H9 (cell line): ENCODE results near the gene CYP27C1. TPM values are rescaled to one million over a fixed set of nuclear protein-coding genes. Genes with fewer than 3 reads are reported as not detected.

Experiments
- DNase-seq: peaks from one replicate; pipeline ENCODE4 v3.0.0-alpha.2; 2017
- H2AFZ ChIP-seq: one replicate; pipeline ENCODE4 v1.6.1; 2013; ENCODE audit warnings: mild to moderate bottlenecking, low read length, control low read depth, moderate library complexity
- H2AK5ac ChIP-seq: 2 replicates; pipeline ENCODE4 v1.6.1; 2013; ENCODE audit warnings: low read length, control low read depth, mixed read lengths; ENCODE audit not compliant: insufficient read length
- H2BK120ac ChIP-seq: one replicate; pipeline ENCODE4 v1.6.1; 2013; ENCODE audit warnings: low read depth, mild to moderate bottlenecking, low read length, control low read depth, inconsistent platforms; ENCODE audit not compliant: poor library complexity, severe bottlenecking
- H2BK12ac ChIP-seq: 2 replicates; pipeline ENCODE4 v1.6.1; 2013; ENCODE audit warnings: low read length, control low read depth, mixed read lengths, low read depth; ENCODE audit not compliant: insufficient read length
- H2BK15ac ChIP-seq: 2 replicates; pipeline ENCODE4 v1.6.1; 2013; ENCODE audit warnings: low read depth, low read length, control low read depth
- H2BK20ac ChIP-seq: one replicate; pipeline ENCODE4 v1.6.1; 2013; ENCODE audit warnings: low read depth, mild to moderate bottlenecking, low read length, control low read depth, inconsistent platforms; ENCODE audit not compliant: poor library complexity, severe bottlenecking
- H2BK5ac ChIP-seq: 2 replicates; pipeline ENCODE4 v1.6.1; 2013; ENCODE audit warnings: low read length, control low read depth, mixed read lengths; ENCODE audit not compliant: insufficient read length
- H3K14ac ChIP-seq: 2 replicates; pipeline ENCODE4 v1.6.1; 2013; ENCODE audit warnings: low read length, control low read depth; ENCODE audit not compliant: insufficient read depth
- H3K18ac ChIP-seq: 2 replicates; pipeline ENCODE4 v1.6.1; 2013; ENCODE audit warnings: low read depth, mild to moderate bottlenecking, mixed read lengths, low read length, control low read depth; ENCODE audit not compliant: insufficient read length
- H3K23ac ChIP-seq: 2 replicates; pipeline ENCODE4 v1.6.1; 2013; ENCODE audit warnings: low read length, control low read depth, mixed read lengths, low read depth; ENCODE audit not compliant: insufficient read length
- H3K23me2 ChIP-seq: 2 replicates; pipeline ENCODE4 v1.6.1; 2013; ENCODE audit warnings: low read depth, mild to moderate bottlenecking, mixed read lengths, low read length, control low read depth; ENCODE audit not compliant: insufficient read length, poor library complexity, severe bottlenecking
- H3K27ac ChIP-seq: 2 replicates; pipeline ENCODE4 v1.5.1; 2013; ENCODE audit warnings: low read length, control low read depth, mixed read lengths, low read depth; ENCODE audit not compliant: insufficient read length
- H3K27me3 ChIP-seq: 2 replicates; pipeline ENCODE4 v1.6.1; 2013; ENCODE audit warnings: low read length, control low read depth, inconsistent platforms; ENCODE audit not compliant: insufficient read depth
- H3K4ac ChIP-seq: 2 replicates; pipeline ENCODE4 v1.6.1; 2013; ENCODE audit warnings: low read depth, mild to moderate bottlenecking, control low read depth, inconsistent platforms, low read length, moderate library complexity
- H3K4me1 ChIP-seq: 2 replicates; pipeline ENCODE4 v1.6.1; 2013; ENCODE audit warnings: low read length, control low read depth, inconsistent platforms; ENCODE audit not compliant: insufficient read depth
- H3K4me2 ChIP-seq: 2 replicates; pipeline ENCODE4 v1.6.1; 2013; ENCODE audit warnings: low read length, control low read depth, mixed read lengths; ENCODE audit not compliant: insufficient read length, insufficient read depth
- H3K56ac ChIP-seq: 2 replicates; pipeline ENCODE4 v1.6.1; 2013; ENCODE audit warnings: low read depth, mild to moderate bottlenecking, mixed read lengths, low read length, control low read depth; ENCODE audit not compliant: insufficient read length
- H3K79me1 ChIP-seq: 2 replicates; pipeline ENCODE4 v1.6.1; 2013; ENCODE audit warnings: low read depth, mild to moderate bottlenecking, moderate library complexity, low read length, control low read depth, inconsistent platforms; ENCODE audit not compliant: insufficient read depth, poor library complexity, severe bottlenecking
- H3K79me2 ChIP-seq: 2 replicates; pipeline ENCODE4 v1.6.1; 2013; ENCODE audit warnings: low read length, control low read depth, inconsistent platforms; ENCODE audit not compliant: insufficient read depth
- H3K9ac ChIP-seq: 2 replicates; pipeline ENCODE4 v1.6.1; 2013; ENCODE audit warnings: low read length, control low read depth, mixed read lengths; ENCODE audit not compliant: insufficient read length; ENCODE audit errors: extremely low read depth
- H3K9me3 ChIP-seq: one replicate; pipeline ENCODE4 v1.6.1; 2013; ENCODE audit warnings: low read depth, low read length, inconsistent platforms; ENCODE audit not compliant: control insufficient read depth
- H3T11ph ChIP-seq: one replicate; pipeline ENCODE4 v1.6.1; 2013; ENCODE audit warnings: mild to moderate bottlenecking, low read length, control low read depth, inconsistent platforms
- H4K20me1 ChIP-seq: one replicate; pipeline ENCODE4 v1.6.1; 2013; ENCODE audit not compliant: control insufficient read depth, insufficient read length, insufficient read depth
- H4K5ac ChIP-seq: 2 replicates; pipeline ENCODE4 v1.6.1; 2013; ENCODE audit warnings: low read depth, mild to moderate bottlenecking, mixed read lengths, low read length, control low read depth; ENCODE audit not compliant: insufficient read length
- H4K8ac ChIP-seq: replicated peaks from 2 replicates; pipeline ENCODE4 v1.6.1; 2013; ENCODE audit warnings: low read length, control low read depth, mixed read lengths, low read depth; ENCODE audit not compliant: insufficient read length
- H4K91ac ChIP-seq: 2 replicates; pipeline ENCODE4 v1.6.1; 2013; ENCODE audit warnings: low read depth, mild to moderate bottlenecking, moderate library complexity, mixed read lengths, low read length, control low read depth; ENCODE audit not compliant: insufficient read length
- H3K27ac Mint-ChIP-seq, 3 experiments: 2 replicates in 2 of 3; 3 replicates in 1 of 3; pipeline ENCODE4 v1.8.0; 2020 to 2021; ENCODE audit warnings: mixed read lengths in 3 of 3, mild to moderate bottlenecking in 1 of 3, moderate library complexity in 1 of 3
- H3K27me3 Mint-ChIP-seq: 2 replicates; pipeline ENCODE4 v1.8.0; 2021; ENCODE audit warnings: low read depth, mild to moderate bottlenecking, moderate library complexity, mixed read lengths
- H3K36me3 Mint-ChIP-seq, 3 experiments: 2 replicates in 2 of 3; 3 replicates in 1 of 3; pipeline ENCODE4 v1.8.0; 2020 to 2021; ENCODE audit warnings: low read depth in 3 of 3, mixed read lengths in 3 of 3; ENCODE audit not compliant: insufficient read depth in 1 of 3
- H3K4me1 Mint-ChIP-seq, 2 experiments: 2 replicates each; pipeline ENCODE4 v1.8.0; 2020; ENCODE audit warnings: mixed read lengths in 2 of 2
- H3K4me3 Mint-ChIP-seq, 2 experiments: 2 replicates in 1 of 2; 3 replicates in 1 of 2; pipeline ENCODE4 v1.8.0; 2020 to 2021; ENCODE audit warnings: mild to moderate bottlenecking in 2 of 2, mixed read lengths in 2 of 2, moderate library complexity in 1 of 2
- H3K9me3 Mint-ChIP-seq, 2 experiments: 2 replicates in 1 of 2; 3 replicates in 1 of 2; pipeline ENCODE4 v1.8.0; 2020; ENCODE audit warnings: mild to moderate bottlenecking in 2 of 2, mixed read lengths in 2 of 2, moderate library complexity in 1 of 2
- WGBS: extraction: QIAGEN DNeasy Blood & Tissue Kit; methylation state at CpG from one replicate; pipeline ENCODE4 v1.1.7; 2013; ENCODE audit warnings: missing lambda C conversion rate, low lambda C conversion rate, mixed read lengths; ENCODE audit not compliant: insufficient read length; ENCODE audit errors: extremely low coverage; 5-methylcytosine and 5-hydroxymethylcytosine counted together
- total RNA-seq: library from RNA; stranded (reverse); gene quantifications from 2 replicates; pipeline ENCODE4 v1.2.1, GENCODE V29; 2021
- TF ChIP-seq, protein P1 (sequence below): fragments of 200-600 bp; sonication (generic); conservative IDR thresholded peaks from 3 replicates; pipeline ENCODE4 v1.8.0; 2021; ENCODE audit warnings: antibody characterized with exemption, mild to moderate bottlenecking

CYP27C1 gene
- total RNA-seq, 1 experiment from 2014 or later: 2.3 TPM

DNA sequence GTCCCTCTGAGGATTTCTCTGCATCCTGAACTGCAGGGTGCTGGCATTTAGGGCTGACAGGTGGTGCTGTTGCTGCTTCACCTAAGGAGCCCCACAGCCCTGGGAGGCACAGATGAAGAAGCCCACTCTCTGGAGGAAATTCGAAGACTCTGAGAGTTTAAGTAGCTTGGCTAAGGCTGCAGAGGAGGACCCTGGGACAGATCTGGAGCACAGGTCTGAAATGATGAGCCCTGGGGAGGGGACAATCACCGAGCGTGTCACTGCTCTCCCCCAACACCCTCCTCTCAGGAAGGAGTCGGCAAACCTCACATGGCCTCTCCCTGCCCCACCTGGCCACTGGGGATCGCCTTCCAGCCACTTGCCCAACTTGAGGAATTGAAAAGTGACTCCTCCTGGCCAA is 18.6 kb downstream of the CYP27C1 start:
- no peaks in the 10 kb centered on the region for H3K9me3 Mint-ChIP-seq
- 0 out of 7 replicates have a peak overlapping the region, but pooled peaks of 1 of the 3 experiments have one; percentile 76 for H3K27ac Mint-ChIP-seq
- Histone ChIP-seq H2AK5ac (no peak overlapping the region), H3K4me1 (no peaks in the 10 kb centered on the region), H3K9ac (no peak overlapping the region), H4K91ac (no peak overlapping the region), H3T11ph (no peak overlapping the region), H3K9me3 (no peaks in the 10 kb centered on the region), H3K56ac (no peak overlapping the region), H3K79me2 (no peaks in the 10 kb centered on the region), H2BK5ac (no peak overlapping the region), H3K18ac (no peak overlapping the region), H3K79me1 (no peaks in the 10 kb centered on the region), H3K4me2 (no peak overlapping the region), H3K23me2 (no peaks in the 10 kb centered on the region), H4K20me1 (no peaks in the 10 kb centered on the region), H3K27ac (no peak overlapping the region), H3K27me3 (no peaks in the 10 kb centered on the region; the same call in 1 of the 2 replicates), H3K14ac (no peak overlapping the region), H3K23ac (no peak overlapping the region), H4K5ac (no peak overlapping the region), H2BK20ac (no peak overlapping the region), H2BK12ac (no peak overlapping the region), H2AFZ (no peak overlapping the region), H4K8ac (no peak overlapping the region), H2BK120ac (no peak overlapping the region), H3K4ac (no peak overlapping the region), H2BK15ac (no peak overlapping the region)
- H3K4me1 Mint-ChIP-seq: peaks cover 15 to 29% of the 10 kb centered on the region in 2 experiments
- TF ChIP-seq, protein P1, sequence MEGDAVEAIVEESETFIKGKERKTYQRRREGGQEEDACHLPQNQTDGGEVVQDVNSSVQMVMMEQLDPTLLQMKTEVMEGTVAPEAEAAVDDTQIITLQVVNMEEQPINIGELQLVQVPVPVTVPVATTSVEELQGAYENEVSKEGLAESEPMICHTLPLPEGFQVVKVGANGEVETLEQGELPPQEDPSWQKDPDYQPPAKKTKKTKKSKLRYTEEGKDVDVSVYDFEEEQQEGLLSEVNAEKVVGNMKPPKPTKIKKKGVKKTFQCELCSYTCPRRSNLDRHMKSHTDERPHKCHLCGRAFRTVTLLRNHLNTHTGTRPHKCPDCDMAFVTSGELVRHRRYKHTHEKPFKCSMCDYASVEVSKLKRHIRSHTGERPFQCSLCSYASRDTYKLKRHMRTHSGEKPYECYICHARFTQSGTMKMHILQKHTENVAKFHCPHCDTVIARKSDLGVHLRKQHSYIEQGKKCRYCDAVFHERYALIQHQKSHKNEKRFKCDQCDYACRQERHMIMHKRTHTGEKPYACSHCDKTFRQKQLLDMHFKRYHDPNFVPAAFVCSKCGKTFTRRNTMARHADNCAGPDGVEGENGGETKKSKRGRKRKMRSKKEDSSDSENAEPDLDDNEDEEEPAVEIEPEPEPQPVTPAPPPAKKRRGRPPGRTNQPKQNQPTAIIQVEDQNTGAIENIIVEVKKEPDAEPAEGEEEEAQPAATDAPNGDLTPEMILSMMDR: peak; percentile 26; the same call in 1 of the 3 replicates
- H3K4me3 Mint-ChIP-seq: no peak overlapping the region
- WGBS: no CpG with 5 or more reads among the region's 5 CpGs
- no peaks in the 10 kb centered on the region for H3K27me3 Mint-ChIP-seq
- DNase-seq: peak; percentile 70
- peaks cover 0 to under 1% (median 0%) of the 10 kb centered on the region in 3 experiments; a peak in 1 of 7 replicates for H3K36me3 Mint-ChIP-seq
